Measurements from ENCODE around the gene TXNDC8.

GRCh38 chr9:110323818-110324217 lies 13.8 kb downstream of the TXNDC8 start:
- TF ChIP-seq CTCF (IDR thresholded peaks at IDR 0.05; ENCODE audit: poor library complexity) (no peak), EZH2 (IDR thresholded peaks at IDR 0.05; ENCODE audit: borderline replicate concordance) (no peak), EZH2phosphoT487 (IDR thresholded peaks at IDR 0.05; ENCODE audit: low read depth, severe bottlenecking, unreplicated experiment) (no peak)
